HepG2 (cell line): Measurements from ENCODE around the gene COQ7. TPM values are rescaled to one million over a fixed set of nuclear protein-coding genes. Genes with fewer than 3 reads are reported as not detected.
A peak's percentile ranks its signal among the peaks of the same experiment; 100 is the strongest.

ENCODE experiments used
- BCLAF1 ChIP-seq: fragments of 450-650 bp; IDR thresholded peaks from 2 replicates; pipeline ENCODE4 v1.6.1; 2017; ENCODE audit warnings: mild to moderate bottlenecking
- CCDC6 ChIP-seq: sonication (generic); formaldehyde crosslinking; IDR thresholded peaks from 2 replicates; pipeline ENCODE4 v1.8.1; 2022; ENCODE audit warnings: mild to moderate bottlenecking, missing genetic modification reagents, moderate library complexity
- FIP1L1 ChIP-seq: fragments of 200-400 bp; formaldehyde crosslinking; IDR thresholded peaks from 2 replicates; pipeline ENCODE4 v1.6.1; 2018; ENCODE audit warnings: low read depth, mild to moderate bottlenecking, low read length, moderate library complexity, borderline replicate concordance; ENCODE audit not compliant: insufficient read depth
- HCFC1 ChIP-seq: fragments of 150-350 bp; IDR thresholded peaks from 2 replicates; pipeline ENCODE4 v1.6.1; 2014; ENCODE audit warnings: low read depth, low read length
- JUNB ChIP-seq: sonication (generic); formaldehyde crosslinking; IDR thresholded peaks from 2 replicates; pipeline ENCODE4 v1.8.0; 2022; ENCODE audit warnings: missing genetic modification reagents, mild to moderate bottlenecking, borderline replicate concordance
- MEF2D ChIP-seq: sonication (generic); formaldehyde crosslinking; IDR thresholded peaks from 2 replicates; pipeline ENCODE4 v1.5.1; 2020; ENCODE audit warnings: mild to moderate bottlenecking, missing genetic modification reagents
- NR2F6 ChIP-seq, 2 experiments: IDR thresholded peaks; 2 replicates each; pipeline ENCODE4 v1.6.1; 2016; ENCODE audit warnings: antibody characterized with exemption in 1 of 2, mild to moderate bottlenecking in 1 of 2
- POLR2AphosphoS5 ChIP-seq: IDR thresholded peaks from 2 replicates; pipeline ENCODE4 v1.6.1; 2012; ENCODE audit warnings: low read depth, low read length
- SMARCC2 ChIP-seq: fragments of 450-650 bp; IDR thresholded peaks from 2 replicates; pipeline ENCODE4 v1.6.1; 2017; ENCODE audit warnings: antibody characterized with exemption, mild to moderate bottlenecking
- ZEB1 ChIP-seq: IDR thresholded peaks from 2 replicates; pipeline ENCODE4 v1.6.1; 2012; ENCODE audit warnings: mild to moderate bottlenecking, low read depth, inconsistent platforms; ENCODE audit not compliant: insufficient replicate concordance
- ZFP37 ChIP-seq: sonication (generic); formaldehyde crosslinking; IDR thresholded peaks from 2 replicates; pipeline ENCODE4 v1.4.0; 2020; ENCODE audit warnings: missing genetic modification reagents, borderline replicate concordance
- ZMYM3 ChIP-seq: sonication (generic); formaldehyde crosslinking; IDR thresholded peaks from 2 replicates; pipeline ENCODE4 v1.5.1; 2020; ENCODE audit warnings: mild to moderate bottlenecking, missing genetic modification reagents
- ZNF773 ChIP-seq: sonication (generic); formaldehyde crosslinking; IDR thresholded peaks from 2 replicates; pipeline ENCODE4 v1.4.0; 2020; ENCODE audit warnings: missing genetic modification reagents, borderline replicate concordance
- polyA plus RNA-seq, 8 experiments: library from polyadenylated mRNA; depleted of rRNA in 3 of 8; stranded (reverse) in 7 of 8; unstranded in 1 of 8; fragments of >200 nt; fragmentation: Illumina TruSeq in 4 of 8; extraction: Trizol in 4 of 8; gene quantifications; 2 replicates each; pipeline versions ENCODE4 v1.2.1 to v1.2.3, GENCODE V29; 2011 to 2016; ENCODE audit warnings: low read depth in 4 of 8, missing spikeins in 1 of 8, mixed read lengths in 1 of 8; ENCODE audit not compliant: insufficient read depth in 1 of 8
- total RNA-seq, 5 experiments: library from RNA; depleted of rRNA; stranded (reverse); fragments of >200 nt; fragmentation: Illumina TruSeq; extraction: Trizol; gene quantifications; 2 replicates each; pipeline ENCODE4 v1.2.3, GENCODE V29; 2016; ENCODE audit warnings: low read depth in 1 of 5
- TF ChIP-seq, protein P1 (sequence below): IDR thresholded peaks from 2 replicates; pipeline ENCODE4 v1.6.1; 2016
- TF ChIP-seq, protein P2 (sequence below): sonication (generic); formaldehyde crosslinking; IDR thresholded peaks from 2 replicates; pipeline ENCODE4 v1.5.0; 2020; ENCODE audit warnings: missing genetic modification reagents, mild to moderate bottlenecking, borderline replicate concordance
- TF ChIP-seq, protein P3 (sequence below): sonication (generic); formaldehyde crosslinking; IDR thresholded peaks from 2 replicates; pipeline ENCODE4 v1.5.0; 2020; ENCODE audit warnings: mild to moderate bottlenecking, missing genetic modification reagents, borderline replicate concordance

COQ7 gene
- total and polyA plus RNA-seq, 2 of the 13 experiments (the other 11 are each of a cell fraction or from before 2014, with no cell fraction given): 20.1 to 45.7 TPM

DNA sequence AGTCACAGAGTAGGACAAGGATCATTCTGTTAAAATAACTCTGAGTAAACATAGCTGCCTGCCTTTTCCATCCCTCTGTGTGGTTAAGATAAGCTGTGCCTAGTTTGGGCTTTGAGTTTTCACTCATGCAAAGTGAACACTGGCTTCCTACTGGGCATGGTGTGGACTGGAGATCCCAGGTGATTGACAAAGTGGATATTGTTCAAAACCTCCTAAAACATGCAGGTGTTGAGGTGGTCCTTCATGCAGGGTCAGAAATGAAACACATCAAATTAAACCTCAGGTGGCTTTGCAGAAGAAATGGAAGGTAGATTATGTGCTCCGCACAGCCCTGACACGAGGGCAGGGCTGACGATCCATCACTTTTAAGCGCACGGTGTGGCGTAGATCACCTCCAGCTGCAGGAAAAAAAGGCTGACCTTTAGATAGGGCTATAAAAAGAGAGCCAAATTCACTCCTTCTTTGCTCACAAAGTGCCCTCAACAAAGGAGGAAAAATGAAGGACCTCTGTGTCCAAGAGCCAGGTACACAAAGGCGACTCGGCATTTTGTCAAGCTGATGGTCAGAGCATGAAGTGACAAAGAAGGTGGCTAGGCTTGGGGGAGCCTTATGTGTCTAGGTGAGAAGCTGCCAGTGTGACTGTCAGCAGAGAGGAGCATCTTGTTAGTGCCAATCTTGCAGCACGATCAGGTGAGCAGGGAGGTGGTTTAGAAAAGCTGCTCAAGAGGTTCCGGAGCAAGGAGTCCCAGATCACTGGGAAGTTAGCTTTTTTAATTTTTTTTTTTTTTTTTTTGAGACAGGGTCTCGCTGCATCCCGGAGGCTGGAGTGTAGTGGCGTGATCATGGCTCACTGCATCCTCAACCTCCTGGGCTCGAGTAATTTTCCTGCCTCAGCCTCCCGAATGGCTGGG is 26.5 kb downstream of the COQ7 start (continued):
- TF ChIP-seq MEF2D (CRISPR knock-in tag): peak; percentile 79; the same call in 1 of the 2 replicates
- no peak for TF ChIP-seq CCDC6 (CRISPR knock-in tag)
- peak; percentile 43; the same call in 1 of the 2 replicates for TF ChIP-seq NR2F6 (IDR thresholded peaks at IDR 0.05)
- TF ChIP-seq NR2F6 (CRISPR knock-in tag; IDR thresholded peaks at IDR 0.05): no peak
- no peak for TF ChIP-seq BCLAF1
- peak; percentile 68 for TF ChIP-seq ZMYM3 (CRISPR knock-in tag)
- TF ChIP-seq, protein P1, sequence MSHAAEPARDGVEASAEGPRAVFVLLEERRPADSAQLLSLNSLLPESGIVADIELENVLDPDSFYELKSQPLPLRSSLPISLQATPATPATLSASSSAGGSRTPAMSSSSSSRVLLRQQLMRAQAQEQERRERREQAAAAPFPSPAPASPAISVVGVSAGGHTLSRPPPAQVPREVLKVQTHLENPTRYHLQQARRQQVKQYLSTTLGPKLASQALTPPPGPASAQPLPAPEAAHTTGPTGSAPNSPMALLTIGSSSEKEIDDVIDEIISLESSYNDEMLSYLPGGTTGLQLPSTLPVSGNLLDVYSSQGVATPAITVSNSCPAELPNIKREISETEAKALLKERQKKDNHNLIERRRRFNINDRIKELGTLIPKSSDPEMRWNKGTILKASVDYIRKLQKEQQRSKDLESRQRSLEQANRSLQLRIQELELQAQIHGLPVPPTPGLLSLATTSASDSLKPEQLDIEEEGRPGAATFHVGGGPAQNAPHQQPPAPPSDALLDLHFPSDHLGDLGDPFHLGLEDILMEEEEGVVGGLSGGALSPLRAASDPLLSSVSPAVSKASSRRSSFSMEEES: no peak
- no peak for TF ChIP-seq JUNB (CRISPR knock-in tag)
- TF ChIP-seq ZEB1: peak; percentile 73
- TF ChIP-seq, protein P2, sequence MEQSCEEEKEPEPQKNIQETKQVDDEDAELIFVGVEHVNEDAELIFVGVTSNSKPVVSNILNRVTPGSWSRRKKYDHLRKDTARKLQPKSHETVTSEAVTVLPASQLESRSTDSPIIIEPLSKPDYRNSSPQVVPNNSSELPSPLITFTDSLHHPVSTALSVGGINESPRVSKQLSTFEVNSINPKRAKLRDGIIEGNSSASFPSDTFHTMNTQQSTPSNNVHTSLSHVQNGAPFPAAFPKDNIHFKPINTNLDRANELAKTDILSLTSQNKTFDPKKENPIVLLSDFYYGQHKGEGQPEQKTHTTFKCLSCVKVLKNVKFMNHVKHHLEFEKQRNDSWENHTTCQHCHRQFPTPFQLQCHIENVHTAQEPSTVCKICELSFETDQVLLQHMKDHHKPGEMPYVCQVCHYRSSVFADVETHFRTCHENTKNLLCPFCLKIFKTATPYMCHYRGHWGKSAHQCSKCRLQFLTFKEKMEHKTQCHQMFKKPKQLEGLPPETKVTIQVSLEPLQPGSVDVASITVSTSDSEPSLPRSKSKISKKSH: no peak
- TF ChIP-seq ZNF773 (CRISPR knock-in tag): no peak
- no peak for TF ChIP-seq SMARCC2
- TF ChIP-seq, protein P3, sequence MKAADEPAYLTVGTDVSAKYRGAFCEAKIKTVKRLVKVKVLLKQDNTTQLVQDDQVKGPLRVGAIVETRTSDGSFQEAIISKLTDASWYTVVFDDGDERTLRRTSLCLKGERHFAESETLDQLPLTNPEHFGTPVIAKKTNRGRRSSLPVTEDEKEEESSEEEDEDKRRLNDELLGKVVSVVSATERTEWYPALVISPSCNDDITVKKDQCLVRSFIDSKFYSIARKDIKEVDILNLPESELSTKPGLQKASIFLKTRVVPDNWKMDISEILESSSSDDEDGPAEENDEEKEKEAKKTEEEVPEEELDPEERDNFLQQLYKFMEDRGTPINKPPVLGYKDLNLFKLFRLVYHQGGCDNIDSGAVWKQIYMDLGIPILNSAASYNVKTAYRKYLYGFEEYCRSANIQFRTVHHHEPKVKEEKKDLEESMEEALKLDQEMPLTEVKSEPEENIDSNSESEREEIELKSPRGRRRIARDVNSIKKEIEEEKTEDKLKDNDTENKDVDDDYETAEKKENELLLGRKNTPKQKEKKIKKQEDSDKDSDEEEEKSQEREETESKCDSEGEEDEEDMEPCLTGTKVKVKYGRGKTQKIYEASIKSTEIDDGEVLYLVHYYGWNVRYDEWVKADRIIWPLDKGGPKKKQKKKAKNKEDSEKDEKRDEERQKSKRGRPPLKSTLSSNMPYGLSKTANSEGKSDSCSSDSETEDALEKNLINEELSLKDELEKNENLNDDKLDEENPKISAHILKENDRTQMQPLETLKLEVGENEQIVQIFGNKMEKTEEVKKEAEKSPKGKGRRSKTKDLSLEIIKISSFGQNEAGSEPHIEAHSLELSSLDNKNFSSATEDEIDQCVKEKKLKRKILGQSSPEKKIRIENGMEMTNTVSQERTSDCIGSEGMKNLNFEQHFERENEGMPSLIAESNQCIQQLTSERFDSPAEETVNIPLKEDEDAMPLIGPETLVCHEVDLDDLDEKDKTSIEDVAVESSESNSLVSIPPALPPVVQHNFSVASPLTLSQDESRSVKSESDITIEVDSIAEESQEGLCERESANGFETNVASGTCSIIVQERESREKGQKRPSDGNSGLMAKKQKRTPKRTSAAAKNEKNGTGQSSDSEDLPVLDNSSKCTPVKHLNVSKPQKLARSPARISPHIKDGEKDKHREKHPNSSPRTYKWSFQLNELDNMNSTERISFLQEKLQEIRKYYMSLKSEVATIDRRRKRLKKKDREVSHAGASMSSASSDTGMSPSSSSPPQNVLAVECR (CRISPR knock-in tag): no peak; the same call in 1 of the 2 replicates
- TF ChIP-seq ZFP37 (CRISPR knock-in tag): 0 out of 2 replicates have a peak, but pooled peaks have one; percentile 46
- TF ChIP-seq HCFC1: no peak
- no peak for TF ChIP-seq FIP1L1
- TF ChIP-seq POLR2AphosphoS5: 0 out of 2 replicates have a peak, but pooled peaks have one; percentile 33
